HCT116 (cell line): ENCODE data around the gene FBXO21. TPM values are rescaled to one million over a fixed set of nuclear protein-coding genes. Genes with fewer than 3 reads are reported as not detected.

Source experiments
- ATAC-seq: fragments of 200-7000 bp; cut with Tn5 transposase; 2 replicates; pipeline ENCODE4 v1.9.1; 2020; ENCODE audit warnings: mild to moderate bottlenecking, moderate library complexity
- BruUV-seq: library from RNA; stranded (reverse); fragments of 400-500 nt; replicated peaks from 2 replicates; lab custom pipeline; 2021; lab: Mats Ljungman, UMichigan
- CTCF ChIA-PET: fragments of 300-600 bp; sonication (Branson Sonifier 250); formaldehyde crosslinking; loops from one replicate; lab custom pipeline; 2021; ENCODE audit warnings: antibody characterized with exemption; lab: Charles Lee
- POLR2A ChIA-PET: fragments of 300-600, 350-600 bp; sonication (Branson Sonifier 250); formaldehyde crosslinking; loops from one replicate; lab custom pipeline; 2021; ENCODE audit warnings: antibody characterized with exemption; lab: Charles Lee
- RAD21 ChIA-PET, 2 experiments: fragments of 300-600 bp; sonication (Branson Sonifier 250); formaldehyde crosslinking; loops; one replicate each; lab custom pipeline; 2023; ENCODE audit warnings: low total read pairs in 2 of 2; ENCODE audit not compliant: uncharacterized antibody in 2 of 2, unreplicated experiment in 2 of 2, low non-redundant PET in 1 of 2; lab: Charles Lee
- DNase-seq: peaks from one replicate; pipeline ENCODE4 v3.0.0-alpha.2; 2010; ENCODE audit warnings: low read depth, low spot score
- H2AFZ ChIP-seq: fragments of 200-600 bp; shearing (Covaris generic), sonication (generic); 2 replicates; pipeline ENCODE4 v1.6.1; 2017; ENCODE audit warnings: low read depth, mixed run types, mixed read lengths, antibody characterized with exemption, low read length; ENCODE audit not compliant: poor library complexity, severe bottlenecking
- H3K27ac ChIP-seq: 2 replicates; pipeline ENCODE4 v1.5.1; 2012; ENCODE audit warnings: low read depth, low read length
- H3K27me3 ChIP-seq: fragments of 200-600 bp; sonication (generic); 2 replicates; pipeline ENCODE4 v1.6.1; 2016; ENCODE audit warnings: mixed run types, low read length, mixed read lengths; ENCODE audit not compliant: insufficient read depth
- H3K36me3 ChIP-seq, 2 experiments: fragments of 200-500 bp in 1 of 2; fragments of 200-600 bp in 1 of 2; sonication (Bioruptor generic) in 1 of 2; sonication (generic) in 1 of 2; 2 replicates each; pipeline versions ENCODE4 v1.5.1 to v1.6.1; 2014 to 2016; ENCODE audit warnings: low read length in 2 of 2, inconsistent platforms in 1 of 2, mixed read lengths in 1 of 2, mixed run types in 1 of 2; ENCODE audit not compliant: insufficient read depth in 2 of 2, control insufficient read depth in 1 of 2
- H3K4me1 ChIP-seq, 2 experiments: fragments of 200-600 bp in 1 of 2; sonication (generic) in 1 of 2; 2 replicates each; pipeline versions ENCODE4 v1.5.1 to v1.6.1; 2012 to 2017; ENCODE audit warnings: low read length in 2 of 2, inconsistent platforms in 1 of 2, mild to moderate bottlenecking in 1 of 2, mixed read lengths in 1 of 2, mixed run types in 1 of 2, moderate library complexity in 1 of 2; ENCODE audit not compliant: insufficient read depth in 2 of 2, control insufficient read depth in 1 of 2
- H3K4me2 ChIP-seq: fragments of 200-600 bp; sonication (generic); 2 replicates; pipeline ENCODE4 v1.6.1; 2017; ENCODE audit warnings: mixed run types, low read length, mixed read lengths
- H3K4me3 ChIP-seq, 2 experiments: fragments of 200-600 bp in 1 of 2; sonication (generic) in 1 of 2; replicated peaks in 1 of 2; 2 replicates each; pipeline ENCODE4 v1.5.1; 2011 to 2016; ENCODE audit warnings: low read length in 2 of 2, control low read depth in 1 of 2, low read depth in 1 of 2, mild to moderate bottlenecking in 1 of 2, mixed read lengths in 1 of 2, mixed run types in 1 of 2
- H3K79me2 ChIP-seq: fragments of 200-600 bp; sonication (generic); 2 replicates; pipeline ENCODE4 v1.6.1; 2017; ENCODE audit warnings: mild to moderate bottlenecking, mixed run types, low read length, moderate library complexity, mixed read lengths; ENCODE audit not compliant: insufficient read depth
- H3K9ac ChIP-seq: fragments of 200-600 bp; sonication (generic); 2 replicates; pipeline ENCODE4 v1.6.1; 2016; ENCODE audit warnings: low read length, mixed read lengths
- H3K9me2 ChIP-seq: fragments of 200-600 bp; sonication (generic), shearing (Covaris generic); 2 replicates; pipeline ENCODE4 v1.6.1; 2017; ENCODE audit warnings: mixed run types, mild to moderate bottlenecking, moderate library complexity; ENCODE audit not compliant: insufficient read depth
- H3K9me3 ChIP-seq, 2 experiments: fragments of 200-500 bp in 1 of 2; fragments of 200-600 bp in 1 of 2; sonication (Bioruptor generic) in 1 of 2; sonication (generic) in 1 of 2; 2 replicates each; pipeline ENCODE4 v1.6.1; 2014 to 2017; ENCODE audit warnings: low read length in 2 of 2, mixed read lengths in 2 of 2, inconsistent platforms in 1 of 2, low read depth in 1 of 2, mild to moderate bottlenecking in 1 of 2, mixed run types in 1 of 2, moderate library complexity in 1 of 2; ENCODE audit not compliant: control insufficient read depth in 1 of 2, insufficient read depth in 1 of 2
- H4K20me1 ChIP-seq: fragments of 200-600 bp; sonication (generic), shearing (Covaris generic); 2 replicates; pipeline ENCODE4 v1.6.1; 2017; ENCODE audit warnings: mixed run types, mild to moderate bottlenecking, moderate library complexity; ENCODE audit not compliant: insufficient read depth
- CEBPB ChIP-seq: IDR thresholded peaks from 2 replicates; pipeline ENCODE4 v1.6.1; 2012; ENCODE audit warnings: low read depth
- EGR1 ChIP-seq: IDR thresholded peaks from 2 replicates; pipeline ENCODE4 v1.6.1; 2012; ENCODE audit warnings: low read depth
- ELF1 ChIP-seq: IDR thresholded peaks from 2 replicates; pipeline ENCODE4 v1.6.1; 2012; ENCODE audit warnings: low read depth, borderline replicate concordance
- EZH2phosphoT487 ChIP-seq: fragments of 200-600 bp; IDR thresholded peaks from 2 replicates; pipeline ENCODE4 v1.6.1; 2018; ENCODE audit warnings: antibody characterized with exemption, borderline replicate concordance
- FOSL1 ChIP-seq: IDR thresholded peaks from 2 replicates; pipeline ENCODE4 v1.6.1; 2012; ENCODE audit warnings: low read depth
- JUND ChIP-seq: IDR thresholded peaks from 2 replicates; pipeline ENCODE4 v1.6.1; 2012
- MAX ChIP-seq: IDR thresholded peaks from 2 replicates; pipeline ENCODE4 v1.6.1; 2012
- POLR2A ChIP-seq: IDR thresholded peaks from 2 replicates; pipeline ENCODE4 v1.7.0; 2011; ENCODE audit warnings: borderline replicate concordance; ENCODE audit not compliant: insufficient read depth, insufficient read length; ENCODE audit errors: extremely low read depth
- POLR2AphosphoS5 ChIP-seq: IDR thresholded peaks from 2 replicates; pipeline ENCODE4 v1.6.1; 2011; ENCODE audit warnings: mild to moderate bottlenecking, low read depth, low read length, moderate library complexity
- RAD21 ChIP-seq: IDR thresholded peaks from 2 replicates; pipeline ENCODE4 v1.6.1; 2012; ENCODE audit warnings: low read depth, mild to moderate bottlenecking
- SIN3A ChIP-seq: IDR thresholded peaks from 2 replicates; pipeline ENCODE4 v1.6.1; 2012; ENCODE audit warnings: low read depth
- SP1 ChIP-seq: IDR thresholded peaks from 2 replicates; pipeline ENCODE4 v1.6.1; 2012; ENCODE audit warnings: low read depth
- SRF ChIP-seq: IDR thresholded peaks from 2 replicates; pipeline ENCODE4 v1.6.1; 2012; ENCODE audit warnings: low read depth
- TCF7L2 ChIP-seq: IDR thresholded peaks from 2 replicates; pipeline ENCODE4 v1.7.0; 2011; ENCODE audit warnings: borderline replicate concordance, inconsistent platforms; ENCODE audit not compliant: insufficient read depth, insufficient read length; ENCODE audit errors: extremely low read depth
- YY1 ChIP-seq: IDR thresholded peaks from 2 replicates; pipeline ENCODE4 v1.6.1; 2011; ENCODE audit warnings: low read length, low read depth, moderate library complexity, mild to moderate bottlenecking; ENCODE audit not compliant: insufficient replicate concordance; ENCODE audit errors: extremely low read depth
- ZBTB33 ChIP-seq: IDR thresholded peaks from 2 replicates; pipeline ENCODE4 v1.6.1; 2011; ENCODE audit warnings: mild to moderate bottlenecking, low read length, moderate library complexity; ENCODE audit not compliant: insufficient replicate concordance; ENCODE audit errors: extremely low read depth
- ZNF274 ChIP-seq: fragments of 200-500 bp; sonication (Bioruptor generic); IDR thresholded peaks from 2 replicates; pipeline ENCODE4 v1.6.1; 2014; ENCODE audit warnings: mild to moderate bottlenecking, low read depth, low read length, inconsistent platforms
- intact Hi-C: fragments of 100-400 bp; cut with micrococcal nuclease; formaldehyde crosslinking; loops from 2 replicates; pipeline ENCODE4 v1.10.0; 2022
- total RNA-seq: library from RNA; stranded (reverse); gene quantifications from one replicate; pipeline ENCODE4 v1.2.1, GENCODE V29; 2021; ENCODE audit not compliant: unreplicated experiment

FBXO21 gene
- total RNA-seq, 1 experiment from 2014 or later: 45.5 TPM

- Histone ChIP-seq H3K4me3 (no peak overlapping the region), H3K4me1 (no peaks in the 10 kb centered on the region; a peak in 1 of 4 replicates), H4K20me1 (no peaks in the 10 kb centered on the region), H3K9me3 (no peaks in the 10 kb centered on the region), H3K27me3 (no peaks in the 10 kb centered on the region), H3K36me3 (peaks cover 8 to 11% of the 10 kb centered on the region in 2 experiments; a peak in 3 of 4 replicates), H3K27ac (no peak overlapping the region), H3K4me2 (no peak overlapping the region), H3K9ac (no peak overlapping the region), H2AFZ (no peak overlapping the region), H3K9me2 (no peaks in the 10 kb centered on the region), H3K79me2 (no peaks in the 10 kb centered on the region)
- no TSS peak for BruUV-seq
- no peak for DNase-seq
- POLR2A ChIA-PET: no interaction called here
- CTCF ChIA-PET: interaction anchor here (0.6 kb wide), 1 partner anchor 434 kb away, joined by 3 read pairs; no protein-coding TSS in a partner anchor
- RAD21 ChIA-PET: no interaction called here
- no peak for TF ChIP-seq SRF
- TF ChIP-seq ZBTB33: no peak
- no peak for TF ChIP-seq JUND
- no peak for TF ChIP-seq FOSL1
- TF ChIP-seq POLR2AphosphoS5: no peak
- TF ChIP-seq EZH2phosphoT487: no peak
- no peak for TF ChIP-seq ELF1
- no peak for TF ChIP-seq SP1
- no peak for TF ChIP-seq EGR1
- TF ChIP-seq ZNF274: no peak
- no peak for TF ChIP-seq YY1
- TF ChIP-seq TCF7L2: no peak
- TF ChIP-seq RAD21: no peak
- TF ChIP-seq CEBPB: no peak
- TF ChIP-seq SIN3A: no peak
- TF ChIP-seq POLR2A: no peak
- no peak for TF ChIP-seq MAX
- intact Hi-C loops: no loop called here
- no peak for ATAC-seq
These were observed 47.2 kb downstream of the FBXO21 start for GRCh38 chr12:117143008-117143532.
